ENCODE results near the gene TCHP. TPM values are rescaled to one million over a fixed set of nuclear protein-coding genes. Genes with fewer than 3 reads are reported as not detected.
A peak's percentile ranks its signal among the peaks of the same experiment; 100 is the strongest.

The TCHP gene
- total and polyA plus RNA-seq, 2 of the 13 experiments (the other 11 are each of a cell fraction or from before 2014, with no cell fraction given), result 6.7 to 12.2 TPM

DNA sequence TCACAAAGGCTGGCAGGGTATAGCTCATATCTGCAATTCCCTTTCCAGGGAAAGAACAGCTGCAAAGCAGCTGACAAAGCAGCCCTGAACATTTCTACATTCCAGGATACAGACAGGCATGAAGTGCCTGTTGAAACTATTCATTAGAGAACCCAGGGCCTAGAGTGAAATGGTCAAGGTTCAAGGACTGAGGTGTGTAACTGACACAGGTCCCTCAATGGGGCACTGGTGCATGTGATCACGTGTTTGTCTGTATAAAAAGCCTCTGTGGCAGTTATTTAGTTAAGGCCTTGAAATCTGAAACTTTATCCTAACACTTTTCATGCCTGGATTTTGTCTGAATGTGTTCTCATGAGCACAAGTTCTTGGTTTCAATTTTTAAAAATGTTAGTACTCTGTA is 49.0 kb downstream of the TCHP start (continued):
- TF ChIP-seq, protein P1, sequence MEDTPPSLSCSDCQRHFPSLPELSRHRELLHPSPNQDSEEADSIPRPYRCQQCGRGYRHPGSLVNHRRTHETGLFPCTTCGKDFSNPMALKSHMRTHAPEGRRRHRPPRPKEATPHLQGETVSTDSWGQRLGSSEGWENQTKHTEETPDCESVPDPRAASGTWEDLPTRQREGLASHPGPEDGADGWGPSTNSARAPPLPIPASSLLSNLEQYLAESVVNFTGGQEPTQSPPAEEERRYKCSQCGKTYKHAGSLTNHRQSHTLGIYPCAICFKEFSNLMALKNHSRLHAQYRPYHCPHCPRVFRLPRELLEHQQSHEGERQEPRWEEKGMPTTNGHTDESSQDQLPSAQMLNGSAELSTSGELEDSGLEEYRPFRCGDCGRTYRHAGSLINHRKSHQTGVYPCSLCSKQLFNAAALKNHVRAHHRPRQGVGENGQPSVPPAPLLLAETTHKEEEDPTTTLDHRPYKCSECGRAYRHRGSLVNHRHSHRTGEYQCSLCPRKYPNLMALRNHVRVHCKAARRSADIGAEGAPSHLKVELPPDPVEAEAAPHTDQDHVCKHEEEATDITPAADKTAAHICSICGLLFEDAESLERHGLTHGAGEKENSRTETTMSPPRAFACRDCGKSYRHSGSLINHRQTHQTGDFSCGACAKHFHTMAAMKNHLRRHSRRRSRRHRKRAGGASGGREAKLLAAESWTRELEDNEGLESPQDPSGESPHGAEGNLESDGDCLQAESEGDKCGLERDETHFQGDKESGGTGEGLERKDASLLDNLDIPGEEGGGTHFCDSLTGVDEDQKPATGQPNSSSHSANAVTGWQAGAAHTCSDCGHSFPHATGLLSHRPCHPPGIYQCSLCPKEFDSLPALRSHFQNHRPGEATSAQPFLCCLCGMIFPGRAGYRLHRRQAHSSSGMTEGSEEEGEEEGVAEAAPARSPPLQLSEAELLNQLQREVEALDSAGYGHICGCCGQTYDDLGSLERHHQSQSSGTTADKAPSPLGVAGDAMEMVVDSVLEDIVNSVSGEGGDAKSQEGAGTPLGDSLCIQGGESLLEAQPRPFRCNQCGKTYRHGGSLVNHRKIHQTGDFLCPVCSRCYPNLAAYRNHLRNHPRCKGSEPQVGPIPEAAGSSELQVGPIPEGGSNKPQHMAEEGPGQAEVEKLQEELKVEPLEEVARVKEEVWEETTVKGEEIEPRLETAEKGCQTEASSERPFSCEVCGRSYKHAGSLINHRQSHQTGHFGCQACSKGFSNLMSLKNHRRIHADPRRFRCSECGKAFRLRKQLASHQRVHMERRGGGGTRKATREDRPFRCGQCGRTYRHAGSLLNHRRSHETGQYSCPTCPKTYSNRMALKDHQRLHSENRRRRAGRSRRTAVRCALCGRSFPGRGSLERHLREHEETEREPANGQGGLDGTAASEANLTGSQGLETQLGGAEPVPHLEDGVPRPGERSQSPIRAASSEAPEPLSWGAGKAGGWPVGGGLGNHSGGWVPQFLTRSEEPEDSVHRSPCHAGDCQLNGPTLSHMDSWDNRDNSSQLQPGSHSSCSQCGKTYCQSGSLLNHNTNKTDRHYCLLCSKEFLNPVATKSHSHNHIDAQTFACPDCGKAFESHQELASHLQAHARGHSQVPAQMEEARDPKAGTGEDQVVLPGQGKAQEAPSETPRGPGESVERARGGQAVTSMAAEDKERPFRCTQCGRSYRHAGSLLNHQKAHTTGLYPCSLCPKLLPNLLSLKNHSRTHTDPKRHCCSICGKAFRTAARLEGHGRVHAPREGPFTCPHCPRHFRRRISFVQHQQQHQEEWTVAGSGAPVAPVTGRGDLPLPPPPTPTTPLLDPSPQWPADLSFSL (CRISPR knock-in tag; IDR thresholded peaks at IDR 0.05), result no peak
- TF ChIP-seq, protein P2, sequence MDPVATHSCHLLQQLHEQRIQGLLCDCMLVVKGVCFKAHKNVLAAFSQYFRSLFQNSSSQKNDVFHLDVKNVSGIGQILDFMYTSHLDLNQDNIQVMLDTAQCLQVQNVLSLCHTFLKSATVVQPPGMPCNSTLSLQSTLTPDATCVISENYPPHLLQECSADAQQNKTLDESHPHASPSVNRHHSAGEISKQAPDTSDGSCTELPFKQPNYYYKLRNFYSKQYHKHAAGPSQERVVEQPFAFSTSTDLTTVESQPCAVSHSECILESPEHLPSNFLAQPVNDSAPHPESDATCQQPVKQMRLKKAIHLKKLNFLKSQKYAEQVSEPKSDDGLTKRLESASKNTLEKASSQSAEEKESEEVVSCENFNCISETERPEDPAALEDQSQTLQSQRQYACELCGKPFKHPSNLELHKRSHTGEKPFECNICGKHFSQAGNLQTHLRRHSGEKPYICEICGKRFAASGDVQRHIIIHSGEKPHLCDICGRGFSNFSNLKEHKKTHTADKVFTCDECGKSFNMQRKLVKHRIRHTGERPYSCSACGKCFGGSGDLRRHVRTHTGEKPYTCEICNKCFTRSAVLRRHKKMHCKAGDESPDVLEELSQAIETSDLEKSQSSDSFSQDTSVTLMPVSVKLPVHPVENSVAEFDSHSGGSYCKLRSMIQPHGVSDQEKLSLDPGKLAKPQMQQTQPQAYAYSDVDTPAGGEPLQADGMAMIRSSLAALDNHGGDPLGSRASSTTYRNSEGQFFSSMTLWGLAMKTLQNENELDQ (CRISPR knock-in tag; IDR thresholded peaks at IDR 0.05; ENCODE audit: borderline replicate concordance), result no peak
- TF ChIP-seq ZNF713 (CRISPR knock-in tag; IDR thresholded peaks at IDR 0.05) (no peak), GATAD2A (CRISPR knock-in tag; IDR thresholded peaks at IDR 0.05) (peak; percentile 92), TSC22D2 (CRISPR knock-in tag; IDR thresholded peaks at IDR 0.05; ENCODE audit: borderline replicate concordance) (no peak), ZNF552 (CRISPR knock-in tag; IDR thresholded peaks at IDR 0.05; ENCODE audit: borderline replicate concordance) (no peak), ZNF619 (CRISPR knock-in tag; IDR thresholded peaks at IDR 0.05) (no peak), MTF2 (CRISPR knock-in tag; IDR thresholded peaks at IDR 0.05; ENCODE audit: borderline replicate concordance) (no peak), ZFY (CRISPR knock-in tag; IDR thresholded peaks at IDR 0.05) (peak; percentile 74), MIER3 (CRISPR knock-in tag; IDR thresholded peaks at IDR 0.05; ENCODE audit: borderline replicate concordance) (peak; percentile 71; the same call in 1 of the 2 replicates), FOXP1 (IDR thresholded peaks at IDR 0.05) (no peak), FOXP1 (CRISPR knock-in tag; IDR thresholded peaks at IDR 0.05) (peak; percentile 59; the same call in 1 of the 2 replicates), ZKSCAN5 (CRISPR knock-in tag; IDR thresholded peaks at IDR 0.05) (no peak), PHF8 (CRISPR knock-in tag; IDR thresholded peaks at IDR 0.05) (peak; percentile 32; the same call in 1 of the 2 replicates)
- TF ChIP-seq, protein P3, sequence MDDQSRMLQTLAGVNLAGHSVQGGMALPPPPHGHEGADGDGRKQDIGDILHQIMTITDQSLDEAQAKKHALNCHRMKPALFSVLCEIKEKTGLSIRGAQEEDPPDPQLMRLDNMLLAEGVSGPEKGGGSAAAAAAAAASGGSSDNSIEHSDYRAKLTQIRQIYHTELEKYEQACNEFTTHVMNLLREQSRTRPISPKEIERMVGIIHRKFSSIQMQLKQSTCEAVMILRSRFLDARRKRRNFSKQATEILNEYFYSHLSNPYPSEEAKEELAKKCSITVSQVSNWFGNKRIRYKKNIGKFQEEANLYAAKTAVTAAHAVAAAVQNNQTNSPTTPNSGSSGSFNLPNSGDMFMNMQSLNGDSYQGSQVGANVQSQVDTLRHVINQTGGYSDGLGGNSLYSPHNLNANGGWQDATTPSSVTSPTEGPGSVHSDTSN (CRISPR knock-in tag; IDR thresholded peaks at IDR 0.05; ENCODE audit: borderline replicate concordance), result no peak
- TF ChIP-seq, protein P4, sequence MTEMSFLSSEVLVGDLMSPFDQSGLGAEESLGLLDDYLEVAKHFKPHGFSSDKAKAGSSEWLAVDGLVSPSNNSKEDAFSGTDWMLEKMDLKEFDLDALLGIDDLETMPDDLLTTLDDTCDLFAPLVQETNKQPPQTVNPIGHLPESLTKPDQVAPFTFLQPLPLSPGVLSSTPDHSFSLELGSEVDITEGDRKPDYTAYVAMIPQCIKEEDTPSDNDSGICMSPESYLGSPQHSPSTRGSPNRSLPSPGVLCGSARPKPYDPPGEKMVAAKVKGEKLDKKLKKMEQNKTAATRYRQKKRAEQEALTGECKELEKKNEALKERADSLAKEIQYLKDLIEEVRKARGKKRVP (CRISPR knock-in tag; IDR thresholded peaks at IDR 0.05), result peak in 1 of 2 experiments; percentile 60; a peak in 1 of 4 replicates
- TF ChIP-seq, protein P5, sequence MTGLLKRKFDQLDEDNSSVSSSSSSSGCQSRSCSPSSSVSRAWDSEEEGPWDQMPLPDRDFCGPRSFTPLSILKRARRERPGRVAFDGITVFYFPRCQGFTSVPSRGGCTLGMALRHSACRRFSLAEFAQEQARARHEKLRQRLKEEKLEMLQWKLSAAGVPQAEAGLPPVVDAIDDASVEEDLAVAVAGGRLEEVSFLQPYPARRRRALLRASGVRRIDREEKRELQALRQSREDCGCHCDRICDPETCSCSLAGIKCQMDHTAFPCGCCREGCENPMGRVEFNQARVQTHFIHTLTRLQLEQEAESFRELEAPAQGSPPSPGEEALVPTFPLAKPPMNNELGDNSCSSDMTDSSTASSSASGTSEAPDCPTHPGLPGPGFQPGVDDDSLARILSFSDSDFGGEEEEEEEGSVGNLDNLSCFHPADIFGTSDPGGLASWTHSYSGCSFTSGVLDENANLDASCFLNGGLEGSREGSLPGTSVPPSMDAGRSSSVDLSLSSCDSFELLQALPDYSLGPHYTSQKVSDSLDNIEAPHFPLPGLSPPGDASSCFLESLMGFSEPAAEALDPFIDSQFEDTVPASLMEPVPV (CRISPR knock-in tag; IDR thresholded peaks at IDR 0.05), result no peak

Measured in HepG2 (cell line).